Body of pancreas (tissue), 4 donors: ENCODE data around the gene DVL2.

Experiments used
- POLR2A ChIP-seq, 3 donors: fragments of 450-650 bp; IDR thresholded peaks; one replicate each; pipeline ENCODE4 v1.6.1; 2016; ENCODE audit warnings: antibody characterized with exemption in 3 of 3, mild to moderate bottlenecking in 2 of 3
- TF ChIP-seq, protein P1 (sequence below), 7 experiments: fragments of 450-650 bp in 4 of 7; fragments of 200-600 bp in 3 of 7; sonication (generic) in 3 of 7; IDR thresholded peaks; one replicate each; pipeline ENCODE4 v1.5.1; 2016 to 2019; ENCODE audit warnings: antibody characterized with exemption in 7 of 7

DNA sequence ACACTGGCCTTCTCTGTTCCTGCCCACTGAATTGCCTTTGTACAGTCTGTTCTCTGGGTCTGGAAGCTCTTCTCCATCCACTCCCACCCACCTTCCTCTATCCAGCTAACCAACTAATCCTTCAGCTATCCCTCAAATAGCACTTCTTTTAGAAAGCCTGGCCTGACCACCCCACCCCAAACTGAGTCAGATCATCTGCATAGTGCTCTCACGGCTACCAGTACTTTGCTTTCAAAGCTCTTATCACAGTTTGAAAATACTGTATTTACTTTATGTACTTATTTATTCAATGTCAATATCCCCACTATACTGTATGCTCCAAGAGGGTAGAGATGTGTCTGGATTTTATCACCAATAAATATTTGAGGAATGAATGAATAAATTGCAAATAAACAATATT, 32.5 kb upstream of the DVL2 start:
- TF ChIP-seq, protein P1, sequence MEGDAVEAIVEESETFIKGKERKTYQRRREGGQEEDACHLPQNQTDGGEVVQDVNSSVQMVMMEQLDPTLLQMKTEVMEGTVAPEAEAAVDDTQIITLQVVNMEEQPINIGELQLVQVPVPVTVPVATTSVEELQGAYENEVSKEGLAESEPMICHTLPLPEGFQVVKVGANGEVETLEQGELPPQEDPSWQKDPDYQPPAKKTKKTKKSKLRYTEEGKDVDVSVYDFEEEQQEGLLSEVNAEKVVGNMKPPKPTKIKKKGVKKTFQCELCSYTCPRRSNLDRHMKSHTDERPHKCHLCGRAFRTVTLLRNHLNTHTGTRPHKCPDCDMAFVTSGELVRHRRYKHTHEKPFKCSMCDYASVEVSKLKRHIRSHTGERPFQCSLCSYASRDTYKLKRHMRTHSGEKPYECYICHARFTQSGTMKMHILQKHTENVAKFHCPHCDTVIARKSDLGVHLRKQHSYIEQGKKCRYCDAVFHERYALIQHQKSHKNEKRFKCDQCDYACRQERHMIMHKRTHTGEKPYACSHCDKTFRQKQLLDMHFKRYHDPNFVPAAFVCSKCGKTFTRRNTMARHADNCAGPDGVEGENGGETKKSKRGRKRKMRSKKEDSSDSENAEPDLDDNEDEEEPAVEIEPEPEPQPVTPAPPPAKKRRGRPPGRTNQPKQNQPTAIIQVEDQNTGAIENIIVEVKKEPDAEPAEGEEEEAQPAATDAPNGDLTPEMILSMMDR (IDR thresholded peaks at IDR 0.05): no peak
- TF ChIP-seq POLR2A (IDR thresholded peaks at IDR 0.05): no peak
